Activated T-cell treated with anti-CD3 and anti-CD28 coated beads, Interleukin-2, amount 50 U/mL, for 72 hours (primary cell): ENCODE results near the gene ARMC12. TPM values are rescaled to one million over a fixed set of nuclear protein-coding genes. Genes with fewer than 3 reads are reported as not detected.
"Not testable (repeated sequence)": the region's sequence is repeated elsewhere in the genome, so short reads cannot be mapped to it uniquely, and the experiment has no call there.

ENCODE experiments used
- ATAC-seq, 2 donors: fragments of 150-1000 bp; cut with Tn5 transposase; replicated peaks in 1 of 2; 2 replicates each; pipeline ENCODE4 v1.10.0; 2021; ENCODE audit warnings: moderate library complexity in 2 of 2, mild to moderate bottlenecking in 1 of 2
- DNase-seq, 2 donors: peaks; one replicate each; pipeline ENCODE4 v3.0.0; 2021 to 2022; ENCODE audit warnings: mixed read lengths in 1 of 2
- H3K27ac Mint-ChIP-seq: one replicate; pipeline ENCODE4 v1.8.0; 2022; ENCODE audit warnings: mild to moderate bottlenecking, moderate library complexity, mixed read lengths
- H3K27me3 Mint-ChIP-seq: one replicate; pipeline ENCODE4 v1.8.0; 2022; ENCODE audit warnings: low read depth, mixed read lengths
- H3K36me3 Mint-ChIP-seq, 2 donors: one replicate each; pipeline ENCODE4 v1.8.0; 2022; ENCODE audit warnings: mixed read lengths in 2 of 2, mild to moderate bottlenecking in 1 of 2; ENCODE audit not compliant: insufficient read depth in 2 of 2
- H3K4me1 Mint-ChIP-seq: one replicate; pipeline ENCODE4 v1.8.0; 2022; ENCODE audit warnings: low read depth, mixed read lengths
- H3K4me3 Mint-ChIP-seq, 2 donors: one replicate each; pipeline ENCODE4 v1.8.0; 2022; ENCODE audit warnings: mild to moderate bottlenecking in 2 of 2, mixed read lengths in 2 of 2, moderate library complexity in 2 of 2
- H3K9me3 Mint-ChIP-seq, 2 donors: one replicate each; pipeline ENCODE4 v1.8.0; 2022; ENCODE audit warnings: mixed read lengths in 2 of 2
- total RNA-seq, 2 donors: library from RNA; stranded (reverse); gene quantifications; one replicate each; pipeline ENCODE4 v1.2.3, GENCODE V29; 2022

The ARMC12 gene, protein sequence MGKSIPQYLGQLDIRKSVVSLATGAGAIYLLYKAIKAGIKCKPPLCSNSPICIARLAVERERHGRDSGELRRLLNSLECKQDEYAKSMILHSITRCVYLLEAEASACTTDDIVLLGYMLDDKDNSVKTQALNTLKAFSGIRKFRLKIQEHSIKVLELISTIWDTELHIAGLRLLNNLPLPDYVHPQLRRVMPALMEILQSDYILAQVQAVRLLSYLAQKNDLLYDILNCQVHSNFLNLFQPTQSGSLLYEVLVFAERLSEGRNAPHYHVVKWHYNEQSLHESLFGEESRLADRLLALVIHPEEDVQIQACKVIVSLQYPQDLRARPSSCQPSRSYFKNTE
- total RNA-seq = 1 to 10 TPM; 4.5 to 5.2 TPM

GRCh38 chr6:35736982-35737412 is at the start of gene ARMC12:
Gene ARMC12, plus strand, starts transcription at chr6:35737032. Its CDS starts 77 bp downstream, at chr6:35737109.
- peak within 1 kb of the TSS; percentile 0 to 9 for H3K4me3 Mint-ChIP-seq
- H3K27me3 Mint-ChIP-seq = no peaks in the 10 kb centered on the region
- peak within 1 kb of the TSS; percentile 3 for H3K27ac Mint-ChIP-seq
- DNase-seq (no peak), ATAC-seq (no peak)
- H3K9me3 Mint-ChIP-seq = no peaks in the 10 kb centered on the region
- no peaks in the 10 kb centered on the region for H3K36me3 Mint-ChIP-seq
- peaks cover 57% of the 10 kb centered on the region for H3K4me1 Mint-ChIP-seq

DNA sequence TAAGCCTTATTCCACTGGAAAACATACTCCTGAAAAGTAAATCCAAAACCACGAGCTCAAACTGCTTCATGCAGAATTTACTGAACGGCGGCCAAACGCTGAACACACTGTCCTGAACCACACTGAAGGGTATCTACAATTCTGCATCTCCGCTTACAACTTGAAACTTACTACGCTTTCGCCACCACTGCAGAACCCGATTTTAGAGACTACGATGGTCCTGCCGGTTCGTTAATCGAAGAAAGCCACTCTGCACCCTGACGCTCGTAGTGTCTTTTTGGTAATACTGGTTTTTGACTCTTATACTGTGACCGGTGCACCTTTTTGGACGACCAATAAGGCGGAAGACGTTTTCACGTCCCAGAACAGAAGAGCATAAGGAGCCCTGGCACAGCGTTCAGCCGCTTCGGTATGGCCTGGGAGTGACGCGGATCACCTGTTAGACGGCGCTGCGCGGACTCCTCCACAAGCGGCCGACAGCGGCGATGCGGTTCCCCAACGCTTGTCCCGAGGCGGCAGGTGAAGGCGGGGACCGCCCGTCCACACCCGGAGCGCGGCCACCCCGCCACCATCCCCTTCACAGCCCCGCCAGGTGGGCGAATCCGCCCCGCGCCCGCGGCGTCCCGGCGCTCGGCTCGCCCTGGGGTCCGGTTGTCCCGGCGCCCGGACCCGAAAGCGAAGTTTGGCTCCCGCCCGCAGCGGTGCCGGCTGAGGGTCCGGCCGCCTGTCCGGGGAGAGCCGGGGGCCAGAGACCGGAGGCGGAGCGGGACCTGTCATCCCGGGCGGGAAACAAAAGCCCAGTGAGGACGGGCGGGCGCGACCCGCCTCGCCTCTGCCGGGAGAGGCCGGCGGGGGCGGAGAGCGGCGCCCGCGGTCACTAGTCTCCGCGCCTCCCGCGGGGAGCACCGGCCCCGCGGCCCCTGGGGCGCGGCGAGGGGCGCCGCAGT is 48.9 kb upstream of the ARMC12 start:
- H3K9me3 Mint-ChIP-seq = no peaks in the 10 kb centered on the region
- H3K4me3 Mint-ChIP-seq = peak overlapping the region; percentile 89 to 93
- DNase-seq (peak; percentile 70 to 72), ATAC-seq (peak; percentile 59)
- H3K4me1 Mint-ChIP-seq = peaks cover 24% of the 10 kb centered on the region
- H3K27ac Mint-ChIP-seq = peak overlapping the region; percentile 89
- peaks cover 2% of the 10 kb centered on the region in 2 donors for H3K36me3 Mint-ChIP-seq
- no peaks in the 10 kb centered on the region for H3K27me3 Mint-ChIP-seq

GRCh38 chr6:35688605-35689322 is 48.1 kb upstream of the ARMC12 start, which contains the start of gene FKBP5:
Gene FKBP5, minus strand, starts transcription at chr6:35688915. Its CDS starts 46,091 bp downstream, at chr6:35642824.
- ATAC-seq = peak; percentile 92 to 93
- DNase-seq = peak; percentile 94 to 95
- Mint-ChIP-seq H3K9me3 (no peaks in the 10 kb centered on the region), H3K4me1 (peaks cover 21% of the 10 kb centered on the region), H3K27ac (peak within 1 kb of the TSS; percentile 89), H3K36me3 (peaks cover 2 to 4% of the 10 kb centered on the region in 2 donors), H3K27me3 (no peaks in the 10 kb centered on the region), H3K4me3 (peak within 1 kb of the TSS; percentile 89 to 93)

DNA sequence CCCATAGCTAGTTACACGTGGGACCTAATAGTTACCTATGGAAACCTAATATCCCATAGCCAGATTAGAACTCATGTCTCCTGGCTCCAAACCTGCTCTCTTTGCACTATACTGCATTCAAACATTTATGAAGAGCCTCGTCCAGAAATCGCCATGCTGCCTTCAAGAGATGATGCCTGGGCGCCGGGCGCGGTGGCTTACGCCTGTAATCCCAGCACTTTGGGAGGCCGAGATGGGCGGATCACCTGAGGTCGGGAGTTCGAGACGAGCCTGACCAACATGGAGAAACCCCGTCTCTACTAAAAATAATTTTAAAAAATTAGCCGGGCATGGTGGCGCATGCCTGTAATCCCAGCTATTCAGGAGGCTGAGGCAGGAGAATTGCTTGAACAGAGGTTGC is 46.8 kb upstream of the ARMC12 start:
- H3K4me3 Mint-ChIP-seq = peak overlapping the region in 1 of 2 donors; percentile 30

GRCh38 chr6:35690484-35690883 is 46.3 kb upstream of the ARMC12 start:
- H3K27ac Mint-ChIP-seq = no peak overlapping the region
- DNase-seq (no peak), ATAC-seq (no peak)
- peaks cover 0 to 2% of the 10 kb centered on the region in 2 donors for H3K9me3 Mint-ChIP-seq
- H3K4me1 Mint-ChIP-seq = peaks cover 27% of the 10 kb centered on the region
- H3K27me3 Mint-ChIP-seq = no peaks in the 10 kb centered on the region
- H3K4me3 Mint-ChIP-seq = no peak overlapping the region
- peaks cover 2 to 10% of the 10 kb centered on the region in 2 donors for H3K36me3 Mint-ChIP-seq

More for the DNA sequence above, 46.8 kb upstream of the ARMC12 start:
- peaks cover 2 to 10% of the 10 kb centered on the region in 2 donors for H3K36me3 Mint-ChIP-seq
- peaks cover 27% of the 10 kb centered on the region for H3K4me1 Mint-ChIP-seq
- DNase-seq, H3K27me3 Mint-ChIP-seq, H3K27ac Mint-ChIP-seq, H3K9me3 Mint-ChIP-seq, ATAC-seq: not testable (repeated sequence)

- Mint-ChIP-seq H3K4me1 (peaks cover 27% of the 10 kb centered on the region), H3K27ac (no peak overlapping the region), H3K27me3 (no peaks in the 10 kb centered on the region), H3K9me3 (peaks cover 0 to 2% of the 10 kb centered on the region in 2 donors), H3K36me3 (peaks cover 2 to 10% of the 10 kb centered on the region in 2 donors), H3K4me3 (no peak overlapping the region)
- ATAC-seq (no peak), DNase-seq (no peak)
Measured at GRCh38 chr6:35691027-35691824, 45.6 kb upstream of the ARMC12 start.

GRCh38 chr6:35694462-35694861 is 42.4 kb upstream of the ARMC12 start:
- Mint-ChIP-seq H3K9me3 (peaks cover 0 to 2% of the 10 kb centered on the region in 2 donors), H3K27ac (no peak overlapping the region), H3K4me3 (no peak overlapping the region), H3K4me1 (peaks cover 6% of the 10 kb centered on the region), H3K36me3 (peaks cover 0 to 8% of the 10 kb centered on the region in 2 donors), H3K27me3 (no peaks in the 10 kb centered on the region)
- DNase-seq = no peak
- peak; percentile 39 to 42 for ATAC-seq

- DNase-seq, H3K27ac Mint-ChIP-seq, H3K27me3 Mint-ChIP-seq, H3K4me1 Mint-ChIP-seq, H3K36me3 Mint-ChIP-seq, H3K4me3 Mint-ChIP-seq, ATAC-seq, H3K9me3 Mint-ChIP-seq: not testable (repeated sequence)
Measured at GRCh38 chr6:35698430-35698829, 38.4 kb upstream of the ARMC12 start.

GRCh38 chr6:35698858-35699257 is 38.0 kb upstream of the ARMC12 start:
- DNase-seq (no peak), ATAC-seq (no peak)
- Mint-ChIP-seq H3K4me3 (no peak overlapping the region), H3K27ac (no peak overlapping the region), H3K36me3 (peaks cover under 1 to 6% of the 10 kb centered on the region in 2 donors), H3K9me3 (peaks cover under 1 to 4% of the 10 kb centered on the region in 2 donors), H3K27me3 (no peaks in the 10 kb centered on the region), H3K4me1 (peaks cover 6% of the 10 kb centered on the region)

DNA sequence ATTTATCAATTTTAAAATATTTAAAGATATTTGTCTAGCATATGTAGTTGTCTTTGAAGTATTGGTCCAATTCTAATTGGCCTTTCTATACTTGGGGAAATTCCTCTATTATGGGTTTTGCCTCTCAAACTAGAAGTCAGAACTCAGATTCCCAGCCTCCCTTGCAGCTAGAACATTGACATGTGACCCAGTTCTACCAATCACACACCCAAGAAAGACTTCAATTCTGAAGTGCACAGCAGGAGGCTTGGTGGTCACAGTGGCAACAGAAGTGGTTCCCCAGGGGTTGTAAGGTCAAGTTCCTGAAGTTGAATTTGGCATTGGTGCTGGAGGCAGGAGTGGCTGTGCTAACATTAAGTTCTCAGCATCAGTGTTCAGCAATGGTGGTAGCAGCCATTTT is 33.3 kb upstream of the ARMC12 start:
- no peak overlapping the region for H3K27ac Mint-ChIP-seq
- no peak for DNase-seq

DNA sequence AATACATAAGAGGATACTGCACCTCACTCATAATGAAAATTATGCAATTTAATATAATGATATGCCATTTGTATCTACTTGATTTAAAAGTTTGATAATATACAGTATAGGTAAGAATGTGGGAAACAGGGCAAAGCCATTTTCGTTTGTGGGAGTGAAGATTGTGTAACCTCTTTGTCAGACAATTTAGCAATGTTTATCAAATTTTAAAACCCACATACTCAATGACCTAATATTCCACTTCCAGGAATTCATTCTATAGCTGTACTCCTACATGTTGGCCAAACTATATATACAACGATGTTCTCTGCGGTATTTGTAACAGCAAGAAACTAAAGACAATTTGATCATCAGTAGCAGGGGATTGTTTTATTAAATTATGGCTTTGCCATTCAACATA is 30.4 kb upstream of the ARMC12 start:
- Mint-ChIP-seq H3K4me1 (peaks cover 20% of the 10 kb centered on the region), H3K9me3 (peaks cover 4 to 5% of the 10 kb centered on the region in 2 donors), H3K27ac (no peak overlapping the region), H3K36me3 (peaks cover 3 to 8% of the 10 kb centered on the region in 2 donors), H3K4me3 (no peak overlapping the region), H3K27me3 (no peaks in the 10 kb centered on the region)
- ATAC-seq (no peak), DNase-seq (no peak)

More for the DNA sequence above, 33.3 kb upstream of the ARMC12 start:
- Mint-ChIP-seq H3K27me3 (no peaks in the 10 kb centered on the region), H3K9me3 (peaks cover 2% of the 10 kb centered on the region in 2 donors), H3K36me3 (peaks cover 0 to 4% of the 10 kb centered on the region in 2 donors), H3K4me3 (no peak overlapping the region), H3K4me1 (no peaks in the 10 kb centered on the region)
- no peak for ATAC-seq
